ENCODE measurements around the gene CCR5AS.
"Not testable (repeated sequence)": the region's sequence is repeated elsewhere in the genome, so short reads cannot be mapped to it uniquely, and the experiment has no call there.

Gene CCR5AS

GRCh38 chr3:46406443-46406787 lies 451 bp downstream of the CCR5AS start:
- in situ Hi-C loops (cut with MboI; ENCODE audit: low sequenced_read_pairs): no loop called here

- in situ Hi-C loops (cut with MboI; ENCODE audit: low sequenced_read_pairs): no loop called here
Measured at GRCh38 chr3:46405301-46406019, 1.4 kb downstream of the CCR5AS start.

- in situ Hi-C loops (cut with MboI; ENCODE audit: low sequenced_read_pairs): not testable (repeated sequence)
Measured at GRCh38 chr3:46402902-46403301, 4.0 kb downstream of the CCR5AS start.

GRCh38 chr3:46401579-46401978 lies 5.3 kb downstream of the CCR5AS start:
- in situ Hi-C loops (cut with MboI; ENCODE audit: low sequenced_read_pairs): no loop called here

GRCh38 chr3:46400846-46401245 lies 6.0 kb downstream of the CCR5AS start:
- in situ Hi-C loops (cut with MboI; ENCODE audit: low sequenced_read_pairs): no loop called here

- in situ Hi-C loops (cut with MboI; ENCODE audit: low sequenced_read_pairs): no loop called here
Measured at GRCh38 chr3:46400000-46400734, 6.7 kb downstream of the CCR5AS start.

- in situ Hi-C loops (cut with MboI; ENCODE audit: low sequenced_read_pairs): no loop called here
Measured at GRCh38 chr3:46399557-46399956, 7.3 kb downstream of the CCR5AS start.

GRCh38 chr3:46399098-46399497 lies 7.8 kb downstream of the CCR5AS start:
- in situ Hi-C loops (cut with MboI; ENCODE audit: low sequenced_read_pairs): no loop called here

GRCh38 chr3:46398186-46398955 lies 8.5 kb downstream of the CCR5AS start:
- in situ Hi-C loops (cut with MboI; ENCODE audit: low sequenced_read_pairs): no loop called here

GRCh38 chr3:46397111-46397510 lies 9.8 kb downstream of the CCR5AS start:
- in situ Hi-C loops (cut with MboI; ENCODE audit: low sequenced_read_pairs): no loop called here

- in situ Hi-C loops (cut with MboI; ENCODE audit: low sequenced_read_pairs): no loop called here
Measured at GRCh38 chr3:46395766-46396530, 10.9 kb downstream of the CCR5AS start.

GRCh38 chr3:46395210-46395661 lies 11.6 kb downstream of the CCR5AS start:
- in situ Hi-C loops (cut with MboI; ENCODE audit: low sequenced_read_pairs): no loop called here

GRCh38 chr3:46393554-46394434 lies 13.1 kb downstream of the CCR5AS start:
- in situ Hi-C loops (cut with MboI; ENCODE audit: low sequenced_read_pairs): no loop called here

- in situ Hi-C loops (cut with MboI; ENCODE audit: low sequenced_read_pairs): no loop called here
Measured at GRCh38 chr3:46393011-46393410, 13.9 kb downstream of the CCR5AS start.

GRCh38 chr3:46391526-46391925 lies 15.3 kb downstream of the CCR5AS start:
- in situ Hi-C loops (cut with MboI; ENCODE audit: low sequenced_read_pairs): not testable (repeated sequence)

- in situ Hi-C loops (cut with MboI; ENCODE audit: low sequenced_read_pairs): no loop called here
Measured at GRCh38 chr3:46389306-46389705, 17.6 kb downstream of the CCR5AS start.

- in situ Hi-C loops (cut with MboI; ENCODE audit: low sequenced_read_pairs): not testable (repeated sequence)
Measured at GRCh38 chr3:46388847-46389246, 18.0 kb downstream of the CCR5AS start.

- in situ Hi-C loops (cut with MboI; ENCODE audit: low sequenced_read_pairs): no loop called here
Measured at GRCh38 chr3:46386205-46386604, 20.7 kb downstream of the CCR5AS start.

GRCh38 chr3:46383951-46384330 lies 22.9 kb downstream of the CCR5AS start:
- in situ Hi-C loops (cut with MboI; ENCODE audit: low sequenced_read_pairs): no loop called here

Data from hTERT RPE-1 (cell line).